ENCODE data around the gene RELB. TPM values are rescaled to one million over a fixed set of nuclear protein-coding genes. Genes with fewer than 3 reads are reported as not detected.

Gene RELB
- total and polyA plus RNA-seq, 2 of the 4 experiments (the other 2 are of a cell fraction) = 5.0 to 17.2 TPM

DNA sequence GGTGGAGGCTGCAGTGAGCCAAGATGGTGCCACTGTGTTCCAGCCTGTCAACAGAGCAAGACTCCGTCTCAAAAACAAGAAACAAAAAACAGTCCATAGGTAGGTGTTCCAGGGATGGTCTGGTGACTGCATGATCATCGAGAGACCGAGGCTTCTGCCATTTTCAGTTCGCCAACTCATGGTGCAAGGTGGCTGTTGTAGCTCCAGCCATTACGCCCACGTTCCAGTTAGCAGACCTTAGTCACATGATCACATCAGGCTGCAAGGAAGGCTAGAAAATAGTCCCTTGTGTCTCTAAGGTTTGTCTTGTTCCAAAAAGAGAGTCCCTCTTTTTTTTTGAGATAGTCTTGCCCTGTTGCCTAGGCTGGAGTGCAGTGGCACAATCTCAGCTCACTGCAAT lies 34.5 kb downstream of the RELB start:
- POLR2A ChIA-PET (ENCODE audit: unreplicated experiment) = no interaction called here

More for the DNA sequence above, 34.5 kb downstream of the RELB start:
- WGBS, 2 experiments (ENCODE audit: extremely low coverage in 2 of 2, insufficient read length in 1 of 2) = no CpG with 5 or more reads among the region's 6 CpGs
- no peak for ATAC-seq (ENCODE audit: low read depth)
- Histone ChIP-seq H3K4me3 (ENCODE audit: insufficient read depth, low read depth, low read length) (no peak overlapping the region), H4K5ac (ENCODE audit: low read depth, low read length) (no peak overlapping the region), H2BK5ac (ENCODE audit: low read depth, low read length, poor library complexity, severe bottlenecking) (no peak overlapping the region), H2BK20ac (ENCODE audit: low read depth, low read length) (no peak overlapping the region), H2BK120ac (ENCODE audit: low read depth, low read length) (no peak overlapping the region), H3K23ac (ENCODE audit: low read depth, low read length) (no peak overlapping the region), H3K4ac (ENCODE audit: low read depth, low read length) (no peak overlapping the region), H3K27me3 (ENCODE audit: control insufficient read depth, insufficient read depth, low read length) (no peaks in the 10 kb centered on the region), H4K91ac (ENCODE audit: insufficient read depth, low read depth, low read length) (no peak overlapping the region), H2AK9ac (replicated peaks; ENCODE audit: low read depth, low read length, poor library complexity) (no peak overlapping the region), H3K4me1 (ENCODE audit: control insufficient read depth, insufficient read depth, low read length) (peaks cover 11% of the 10 kb centered on the region), H3K27ac (ENCODE audit: insufficient read depth, low read length) (no peak overlapping the region), H3K9me3 (ENCODE audit: control insufficient read depth, insufficient read depth, low read length) (no peaks in the 10 kb centered on the region), H3K14ac (replicated peaks; ENCODE audit: low read depth, low read length) (no peak overlapping the region), H3K9me1 (ENCODE audit: insufficient read depth, low read length) (peaks cover 8% of the 10 kb centered on the region), H3K56ac (ENCODE audit: extremely low read depth, insufficient read depth, low read length) (no peak overlapping the region), H3K36me3 (ENCODE audit: control insufficient read depth, insufficient read depth, low read length) (peaks cover 28% of the 10 kb centered on the region), H3K18ac (ENCODE audit: low read depth, low read length) (no peak overlapping the region), H3K9ac (ENCODE audit: low read depth, low read length) (no peak overlapping the region), H2AFZ (replicated peaks; ENCODE audit: low read length, poor library complexity) (no peak overlapping the region), H3K4me2 (ENCODE audit: low read depth, low read length) (no peak overlapping the region), H4K20me1 (ENCODE audit: insufficient read depth, low read length) (peaks cover 19% of the 10 kb centered on the region), H2BK15ac (ENCODE audit: low read depth, low read length) (no peak overlapping the region), H4K8ac (ENCODE audit: low read depth in 2 of 2, low read length in 2 of 2) (no peak overlapping the region), H3K79me1 (ENCODE audit: low read depth in 1 of 2, low read length in 2 of 2) (peaks cover 15 to 18% of the 10 kb centered on the region in 2 experiments; a peak in 3 of 4 replicates), H2AK5ac (ENCODE audit: low read depth, low read length) (no peak overlapping the region)
- in situ Hi-C loops (cut with MboI; ENCODE audit: low sequenced_read_pairs) = no loop called here
- dilution Hi-C loops (cut with HindIII; ENCODE audit: low sequenced_read_pairs, unreplicated experiment) = no loop called here
- CTCF ChIA-PET = no interaction called here
- DNase-seq = no peak
- TF ChIP-seq ELK1 (IDR thresholded peaks at IDR 0.05; ENCODE audit: borderline replicate concordance, low read depth, low read length) (no peak), MAZ (IDR thresholded peaks at IDR 0.05; ENCODE audit: borderline replicate concordance, low read depth, low read length) (no peak), MXI1 (IDR thresholded peaks at IDR 0.05; ENCODE audit: borderline replicate concordance, low read depth, low read length) (no peak), RFX5 (IDR thresholded peaks at IDR 0.05; ENCODE audit: low read depth, low read length) (no peak)
- no TSS peak for BruUV-seq (replicated peaks)
- intact Hi-C loops (cut with micrococcal nuclease) = no loop called here

Measured in IMR-90 (cell line).